Esophagus squamous epithelium (tissue), 4 donors: ENCODE data around the gene MMP2. TPM values are rescaled to one million over a fixed set of nuclear protein-coding genes. Genes with fewer than 3 reads are reported as not detected.

Source experiments
- total RNA-seq, 4 donors: library from RNA; depleted of rRNA; stranded (reverse); fragments of >200 nt; gene quantifications; one replicate each; pipeline ENCODE4 v1.1.0, GENCODE V29; 2016

Gene MMP2
- total RNA-seq, 4 donors from 2014 or later: 4.5 to 210 (median 92.7) TPM

Other genes starting within 250 kb of the MMP2 start
- gene IRX6, start 155.0 kb upstream of the MMP2 start, total RNA-seq: under 1 TPM; 0.18 to 0.91 (median 0.56) TPM
- gene LPCAT2, start 29.9 kb downstream of the MMP2 start, total RNA-seq: 10 to 100 TPM; 10.0 to 21.7 (median 16.9) TPM
- 100 to 1,000 TPM in 1 of 4 donors, 10 to 100 TPM in 3; 58.8 to 145 (median 74.0) TPM for gene CAPNS2, start 87.5 kb downstream of the MMP2 start, total RNA-seq
- gene SLC6A2, start 176.8 kb downstream of the MMP2 start, total RNA-seq: under 1 TPM in 2 of 4 donors, not detected in 2; 0.18 to 0.76 TPM